ENCODE measurements around the gene PTP4A2.

PTP4A2 gene

DNA sequence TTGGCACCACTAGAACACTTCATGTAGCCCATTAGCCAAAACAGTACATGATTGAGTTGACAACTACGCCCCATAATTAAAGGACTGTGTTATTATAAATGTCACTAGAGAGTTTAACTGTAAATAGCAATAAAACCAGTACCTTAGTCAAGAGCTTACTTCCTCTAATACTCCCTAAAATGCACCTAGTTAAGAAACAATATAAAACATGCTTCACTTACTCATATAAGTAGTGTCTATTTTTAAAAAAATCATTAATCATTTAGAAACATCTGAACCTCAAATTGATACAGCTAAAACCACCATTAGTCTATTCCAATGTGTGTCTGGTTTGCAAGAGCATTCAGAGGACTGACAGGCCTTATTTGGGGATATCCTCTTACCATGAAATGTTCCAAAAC lies 25.3 kb downstream of the PTP4A2 start:
- H3K4me1 ChIP-seq (ENCODE audit: control insufficient read depth, low read depth, low read length): peaks cover 3% of the 10 kb centered on the region
- no peak for DNase-seq
- no peak overlapping the region for H2BK120ac ChIP-seq (ENCODE audit: low read depth, low read length)
- H3K56ac ChIP-seq (ENCODE audit: low read length): no peak overlapping the region
- no peak overlapping the region for H3K18ac ChIP-seq (ENCODE audit: low read length)
- no peak overlapping the region for H3K4me3 ChIP-seq (ENCODE audit: low read length)
- H3K27me3 ChIP-seq (ENCODE audit: insufficient read depth, low read length, poor library complexity): no peaks in the 10 kb centered on the region
- no peak overlapping the region for H3K9ac ChIP-seq (ENCODE audit: low read length)
- H3K79me1 ChIP-seq (ENCODE audit: low read length): peaks cover 4% of the 10 kb centered on the region
- peaks cover 2% of the 10 kb centered on the region for H3K36me3 ChIP-seq (ENCODE audit: control insufficient read depth, insufficient read depth, low read length)
- H3K4me2 ChIP-seq (ENCODE audit: low read length): no peak overlapping the region
- no peak overlapping the region for H3K4ac ChIP-seq (ENCODE audit: low read depth, low read length)
- H3K23ac ChIP-seq (ENCODE audit: low read length): no peak overlapping the region
- H2BK15ac ChIP-seq (replicated peaks; ENCODE audit: low read depth): no peak overlapping the region
- H3K27ac ChIP-seq (ENCODE audit: low read depth, low read length): no peak overlapping the region
- H2AK5ac ChIP-seq (ENCODE audit: low read length): no peak overlapping the region
- no peak overlapping the region for H4K8ac ChIP-seq (ENCODE audit: low read depth, low read length)
- peaks cover 2% of the 10 kb centered on the region for H3K79me2 ChIP-seq (ENCODE audit: control insufficient read depth, insufficient read depth, low read length)
- H2BK5ac ChIP-seq (ENCODE audit: low read length): no peak overlapping the region
- H4K5ac ChIP-seq (ENCODE audit: low read length): no peak overlapping the region
- WGBS (ENCODE audit: extremely low coverage, insufficient coverage, low lambda C conversion rate): no CpG with 5 or more reads among the region's 1 CpG

DNA sequence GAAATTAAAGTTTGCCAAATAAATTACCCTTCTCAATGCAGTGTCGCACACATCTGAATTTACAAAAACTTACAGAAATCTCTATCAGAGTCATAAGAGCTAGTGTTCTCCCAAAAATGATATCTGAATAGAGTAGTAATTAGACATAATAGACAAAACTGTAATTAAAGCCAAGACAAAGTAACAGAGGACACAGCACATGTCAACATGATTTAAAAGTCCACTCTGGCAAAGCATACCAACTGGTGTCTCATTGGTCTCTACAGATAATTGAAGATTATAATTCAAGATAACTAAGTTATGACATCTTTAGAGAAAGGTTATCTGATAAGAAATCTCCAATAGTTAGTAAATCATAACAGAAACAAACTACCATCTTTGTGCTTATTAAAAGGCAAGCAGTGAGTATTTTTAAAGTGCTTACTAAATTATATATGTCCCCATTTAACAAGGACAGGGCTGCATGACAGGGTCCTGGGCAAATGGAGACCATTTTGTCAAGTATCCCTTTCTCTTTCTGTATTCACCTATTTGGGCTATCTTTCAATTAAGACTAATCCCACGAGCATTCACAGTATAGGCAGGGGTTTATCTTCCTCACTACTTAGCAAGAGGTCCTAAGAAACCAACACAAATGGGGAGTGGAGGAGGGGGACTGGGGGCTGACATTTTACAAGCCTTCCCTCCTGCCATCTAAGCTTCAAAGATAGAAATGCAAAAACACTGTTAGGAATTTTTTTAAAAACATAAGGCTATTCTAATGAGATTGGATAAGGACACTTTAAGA lies 26.0 kb downstream of the PTP4A2 start:
- no peak overlapping the region for H2BK5ac ChIP-seq (ENCODE audit: low read length)
- no peak overlapping the region for H2BK15ac ChIP-seq (replicated peaks; ENCODE audit: low read depth)
- H4K8ac ChIP-seq (ENCODE audit: low read depth, low read length): no peak overlapping the region
- H3K9ac ChIP-seq (ENCODE audit: low read length): no peak overlapping the region
- peaks cover 4% of the 10 kb centered on the region for H3K79me1 ChIP-seq (ENCODE audit: low read length)
- peaks cover 3% of the 10 kb centered on the region for H3K36me3 ChIP-seq (ENCODE audit: control insufficient read depth, insufficient read depth, low read length)
- peaks cover 2% of the 10 kb centered on the region for H3K79me2 ChIP-seq (ENCODE audit: control insufficient read depth, insufficient read depth, low read length)
- H3K27ac ChIP-seq (ENCODE audit: low read depth, low read length): no peak overlapping the region
- no peak overlapping the region for H3K4me2 ChIP-seq (ENCODE audit: low read length)
- no peak overlapping the region for H4K5ac ChIP-seq (ENCODE audit: low read length)
- no CpG with 5 or more reads among the region's 2 CpGs for WGBS (ENCODE audit: extremely low coverage, insufficient coverage, low lambda C conversion rate)
- no peak overlapping the region for H3K18ac ChIP-seq (ENCODE audit: low read length)
- no peak overlapping the region for H2BK120ac ChIP-seq (ENCODE audit: low read depth, low read length)
- no peak overlapping the region for H3K23ac ChIP-seq (ENCODE audit: low read length)
- no peak overlapping the region for H3K4me3 ChIP-seq (ENCODE audit: low read length)
- H3K4me1 ChIP-seq (ENCODE audit: control insufficient read depth, low read depth, low read length): peaks cover 3% of the 10 kb centered on the region
- no peak overlapping the region for H3K4ac ChIP-seq (ENCODE audit: low read depth, low read length)
- peak; percentile 90 for DNase-seq
- H3K56ac ChIP-seq (ENCODE audit: low read length): no peak overlapping the region
- no peak overlapping the region for H2AK5ac ChIP-seq (ENCODE audit: low read length)
- H3K27me3 ChIP-seq (ENCODE audit: insufficient read depth, low read length, poor library complexity): no peaks in the 10 kb centered on the region

DNA sequence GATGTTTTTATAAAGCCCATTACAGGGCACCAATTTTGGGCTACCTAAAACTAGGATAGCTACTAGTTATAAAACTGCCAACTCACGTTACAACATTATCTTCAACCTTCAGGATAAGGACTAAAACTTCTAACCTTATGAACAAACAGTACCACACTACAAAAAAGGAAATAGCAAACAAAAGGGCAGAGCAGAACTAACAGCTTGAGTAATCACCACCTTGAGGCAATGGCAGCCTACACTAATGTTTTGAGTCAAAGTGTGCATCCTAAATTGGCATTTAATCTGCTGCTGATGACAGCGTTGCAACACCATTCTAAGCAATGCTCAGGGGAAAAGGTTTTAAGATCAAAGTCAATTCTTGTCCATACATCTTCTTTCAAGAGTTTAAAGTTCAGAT lies 27.2 kb downstream of the PTP4A2 start:
- Histone ChIP-seq H3K36me3 (ENCODE audit: control insufficient read depth, insufficient read depth, low read length) (peaks cover 6% of the 10 kb centered on the region), H3K23ac (ENCODE audit: low read length) (no peak overlapping the region)

DNA sequence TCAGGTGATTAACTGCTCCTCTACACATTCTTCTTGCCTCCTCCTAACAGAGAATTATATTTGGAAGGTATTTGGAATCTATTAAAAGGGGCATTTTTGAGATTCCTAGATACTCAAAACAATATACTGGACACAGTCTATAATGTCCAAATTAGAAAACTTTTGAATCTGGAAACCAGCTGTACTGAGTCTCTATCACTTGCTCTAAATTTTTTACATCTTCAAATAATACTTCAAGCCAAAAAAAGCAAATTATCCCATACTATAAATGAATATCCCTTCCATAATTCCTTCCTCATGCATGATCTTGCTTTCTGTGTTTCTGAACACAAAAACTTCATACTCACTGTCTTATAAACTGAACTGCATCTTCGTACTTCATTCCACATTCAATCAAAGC lies 28.5 kb downstream of the PTP4A2 start:
- no peak overlapping the region for H3K23ac ChIP-seq (ENCODE audit: low read length)
- peaks cover 2% of the 10 kb centered on the region for H3K79me1 ChIP-seq (ENCODE audit: low read length)
- H3K9ac ChIP-seq (ENCODE audit: low read length): no peak overlapping the region
- no peak overlapping the region for H3K4ac ChIP-seq (ENCODE audit: low read depth, low read length)
- no CpG with 5 or more reads among the region's 1 CpG for WGBS (ENCODE audit: extremely low coverage, insufficient coverage, low lambda C conversion rate)
- H3K27me3 ChIP-seq (ENCODE audit: insufficient read depth, low read length, poor library complexity): no peaks in the 10 kb centered on the region
- H3K4me3 ChIP-seq (ENCODE audit: low read length): no peak overlapping the region
- peaks cover 3% of the 10 kb centered on the region for H3K4me1 ChIP-seq (ENCODE audit: control insufficient read depth, low read depth, low read length)
- H4K5ac ChIP-seq (ENCODE audit: low read length): no peak overlapping the region
- H3K36me3 ChIP-seq (ENCODE audit: control insufficient read depth, insufficient read depth, low read length): peaks cover 6% of the 10 kb centered on the region
- no peak overlapping the region for H3K4me2 ChIP-seq (ENCODE audit: low read length)
- H2BK120ac ChIP-seq (ENCODE audit: low read depth, low read length): no peak overlapping the region
- no peak overlapping the region for H2BK5ac ChIP-seq (ENCODE audit: low read length)
- DNase-seq: no peak
- H3K56ac ChIP-seq (ENCODE audit: low read length): no peak overlapping the region
- no peaks in the 10 kb centered on the region for H3K79me2 ChIP-seq (ENCODE audit: control insufficient read depth, insufficient read depth, low read length)
- H3K27ac ChIP-seq (ENCODE audit: low read depth, low read length): no peak overlapping the region
- no peak overlapping the region for H2AK5ac ChIP-seq (ENCODE audit: low read length)
- no peak overlapping the region for H2BK15ac ChIP-seq (replicated peaks; ENCODE audit: low read depth)
- H3K18ac ChIP-seq (ENCODE audit: low read length): no peak overlapping the region
- H4K8ac ChIP-seq (ENCODE audit: low read depth, low read length): no peak overlapping the region

More for the DNA sequence above, 27.2 kb downstream of the PTP4A2 start:
- Histone ChIP-seq H4K5ac (ENCODE audit: low read length) (peak overlapping the region; percentile 68), H3K4ac (ENCODE audit: low read depth, low read length) (no peak overlapping the region), H4K8ac (ENCODE audit: low read depth, low read length) (no peak overlapping the region), H2BK120ac (ENCODE audit: low read depth, low read length) (no peak overlapping the region), H2BK15ac (replicated peaks; ENCODE audit: low read depth) (no peak overlapping the region), H2BK5ac (ENCODE audit: low read length) (peak overlapping the region; percentile 77), H3K27me3 (ENCODE audit: insufficient read depth, low read length, poor library complexity) (no peaks in the 10 kb centered on the region), H3K79me1 (ENCODE audit: low read length) (peaks cover 2% of the 10 kb centered on the region), H3K4me2 (ENCODE audit: low read length) (peak overlapping the region; percentile 21), H3K27ac (ENCODE audit: low read depth, low read length) (no peak overlapping the region), H3K4me3 (ENCODE audit: low read length) (no peak overlapping the region), H3K56ac (ENCODE audit: low read length) (peak overlapping the region; percentile 71), H2AK5ac (ENCODE audit: low read length) (peak overlapping the region; percentile 65), H3K9ac (ENCODE audit: low read length) (no peak overlapping the region), H3K79me2 (ENCODE audit: control insufficient read depth, insufficient read depth, low read length) (no peaks in the 10 kb centered on the region), H3K4me1 (ENCODE audit: control insufficient read depth, low read depth, low read length) (peaks cover 3% of the 10 kb centered on the region), H3K18ac (ENCODE audit: low read length) (no peak overlapping the region)
- no peak for DNase-seq
- WGBS (ENCODE audit: extremely low coverage, insufficient coverage, low lambda C conversion rate): no CpG with 5 or more reads among the region's 2 CpGs

DNA sequence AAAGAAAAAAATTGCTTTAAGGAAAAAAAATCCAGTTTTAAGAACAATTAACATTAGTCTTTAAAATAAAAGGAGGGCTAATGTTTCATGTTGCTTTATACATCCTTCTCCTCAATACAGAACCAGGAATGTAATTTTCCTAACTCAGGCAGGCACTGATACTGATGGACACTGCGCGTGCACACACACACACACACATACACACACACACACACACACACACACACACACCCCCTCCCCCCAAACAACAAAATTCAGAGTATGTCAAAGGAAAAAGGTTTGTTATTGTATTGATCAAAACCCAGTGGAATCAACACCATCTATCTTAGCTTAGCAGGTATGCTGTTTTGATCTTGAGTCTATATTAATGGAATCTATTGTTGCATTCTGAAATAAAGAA lies 31.6 kb downstream of the PTP4A2 start:
- no peak overlapping the region for H3K9ac ChIP-seq (ENCODE audit: low read length)
- no peak overlapping the region for H3K4me2 ChIP-seq (ENCODE audit: low read length)
- H3K4me3 ChIP-seq (ENCODE audit: low read length): no peak overlapping the region
- H3K4me1 ChIP-seq (ENCODE audit: control insufficient read depth, low read depth, low read length): peaks cover 3% of the 10 kb centered on the region
- no peak overlapping the region for H2BK120ac ChIP-seq (ENCODE audit: low read depth, low read length)
- no peaks in the 10 kb centered on the region for H3K27me3 ChIP-seq (ENCODE audit: insufficient read depth, low read length, poor library complexity)
- peaks cover 6% of the 10 kb centered on the region for H3K36me3 ChIP-seq (ENCODE audit: control insufficient read depth, insufficient read depth, low read length)
- no peak overlapping the region for H3K23ac ChIP-seq (ENCODE audit: low read length)
- no peak overlapping the region for H3K27ac ChIP-seq (ENCODE audit: low read depth, low read length)
- H4K8ac ChIP-seq (ENCODE audit: low read depth, low read length): no peak overlapping the region
- H4K5ac ChIP-seq (ENCODE audit: low read length): no peak overlapping the region
- WGBS (ENCODE audit: extremely low coverage, insufficient coverage, low lambda C conversion rate): no CpG with 5 or more reads among the region's 2 CpGs
- H2BK15ac ChIP-seq (replicated peaks; ENCODE audit: low read depth): no peak overlapping the region
- no peak overlapping the region for H3K56ac ChIP-seq (ENCODE audit: low read length)
- H2AK5ac ChIP-seq (ENCODE audit: low read length): no peak overlapping the region
- H3K79me2 ChIP-seq (ENCODE audit: control insufficient read depth, insufficient read depth, low read length): no peaks in the 10 kb centered on the region
- H3K79me1 ChIP-seq (ENCODE audit: low read length): peaks cover 2% of the 10 kb centered on the region
- no peak overlapping the region for H3K18ac ChIP-seq (ENCODE audit: low read length)
- no peak overlapping the region for H2BK5ac ChIP-seq (ENCODE audit: low read length)
- DNase-seq: no peak
- H3K4ac ChIP-seq (ENCODE audit: low read depth, low read length): no peak overlapping the region

DNA sequence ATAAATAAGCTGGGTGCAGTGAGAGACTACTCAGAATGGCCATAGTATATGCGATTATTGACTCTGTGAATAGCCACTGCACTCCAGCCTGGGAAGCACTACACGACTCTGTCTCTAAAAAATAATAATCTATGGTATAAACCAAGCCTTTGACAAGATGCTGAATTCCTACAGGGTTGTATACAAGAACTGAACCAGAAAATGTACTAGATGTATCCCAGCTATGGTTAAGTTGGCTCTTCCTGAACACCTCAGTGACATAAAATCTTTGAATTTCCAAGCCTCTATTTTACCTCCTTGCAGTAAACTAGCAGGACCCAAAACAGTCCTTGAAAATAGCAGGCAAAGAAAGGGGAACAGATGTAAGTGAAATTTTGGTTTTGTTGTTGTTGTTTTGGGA lies 32.5 kb downstream of the PTP4A2 start:
- WGBS (ENCODE audit: extremely low coverage, insufficient coverage, low lambda C conversion rate): no CpG with 5 or more reads among the region's 2 CpGs
- H3K9ac ChIP-seq (ENCODE audit: low read length): no peak overlapping the region
- no peak overlapping the region for H3K4me2 ChIP-seq (ENCODE audit: low read length)
- H3K18ac ChIP-seq (ENCODE audit: low read length): no peak overlapping the region
- H4K8ac ChIP-seq (ENCODE audit: low read depth, low read length): no peak overlapping the region
- no peak overlapping the region for H2BK15ac ChIP-seq (replicated peaks; ENCODE audit: low read depth)
- DNase-seq: no peak
- H2BK5ac ChIP-seq (ENCODE audit: low read length): no peak overlapping the region
- no peak overlapping the region for H3K27ac ChIP-seq (ENCODE audit: low read depth, low read length)
- no peaks in the 10 kb centered on the region for H3K27me3 ChIP-seq (ENCODE audit: insufficient read depth, low read length, poor library complexity)
- H2BK120ac ChIP-seq (ENCODE audit: low read depth, low read length): no peak overlapping the region
- H3K79me1 ChIP-seq (ENCODE audit: low read length): no peaks in the 10 kb centered on the region
- no peak overlapping the region for H3K56ac ChIP-seq (ENCODE audit: low read length)
- H3K36me3 ChIP-seq (ENCODE audit: control insufficient read depth, insufficient read depth, low read length): peaks cover 4% of the 10 kb centered on the region
- H3K4me3 ChIP-seq (ENCODE audit: low read length): no peak overlapping the region
- H2AK5ac ChIP-seq (ENCODE audit: low read length): no peak overlapping the region
- no peak overlapping the region for H4K5ac ChIP-seq (ENCODE audit: low read length)
- no peak overlapping the region for H3K23ac ChIP-seq (ENCODE audit: low read length)
- no peaks in the 10 kb centered on the region for H3K79me2 ChIP-seq (ENCODE audit: control insufficient read depth, insufficient read depth, low read length)
- no peak overlapping the region for H3K4ac ChIP-seq (ENCODE audit: low read depth, low read length)
- H3K4me1 ChIP-seq (ENCODE audit: control insufficient read depth, low read depth, low read length): no peaks in the 10 kb centered on the region

Measured in mesendoderm (in vitro differentiated cells).